Activated CD8-positive, alpha-beta memory T cell treated with anti-CD3 and anti-CD28 coated beads, Interleukin-2, amount 10 ng/mL, durations not matched to agents 7 days and 5 days (primary cell): ENCODE results near the gene MIGA2. TPM values are rescaled to one million over a fixed set of nuclear protein-coding genes. Genes with fewer than 3 reads are reported as not detected.

ENCODE experiments used
- ATAC-seq: fragments of 150-1000 bp; cut with Tn5 transposase; one replicate; pipeline ENCODE4 v1.10.0; 2021; ENCODE audit warnings: moderate library complexity
- CTCF ChIA-PET: fragments of 350-600 bp; sonication (Branson Sonifier 250); formaldehyde crosslinking; loops from one replicate; lab custom pipeline; 2021; ENCODE audit warnings: antibody characterized with exemption; lab: Charles Lee
- DNase-seq: peaks from one replicate; pipeline ENCODE4 v3.0.0-alpha.2; 2020
- H3K27ac Mint-ChIP-seq: one replicate; pipeline ENCODE4 v1.8.0; 2021; ENCODE audit warnings: mild to moderate bottlenecking, mixed read lengths
- H3K27me3 Mint-ChIP-seq: one replicate; pipeline ENCODE4 v1.8.0; 2021; ENCODE audit warnings: mixed read lengths
- H3K36me3 Mint-ChIP-seq: one replicate; pipeline ENCODE4 v1.8.0; 2021; ENCODE audit warnings: mild to moderate bottlenecking, mixed read lengths
- H3K4me1 Mint-ChIP-seq: one replicate; pipeline ENCODE4 v1.8.0; 2021; ENCODE audit warnings: mixed read lengths
- H3K4me3 Mint-ChIP-seq: one replicate; pipeline ENCODE4 v1.8.0; 2021; ENCODE audit warnings: mild to moderate bottlenecking, moderate library complexity, mixed read lengths
- H3K9me3 Mint-ChIP-seq: one replicate; pipeline ENCODE4 v1.8.0; 2022; ENCODE audit warnings: low read depth, mixed read lengths
- total RNA-seq, 2 experiments: library from RNA; stranded (reverse); gene quantifications; one replicate each; pipeline ENCODE4 v1.2.3, GENCODE V29; 2021

Gene MIGA2
- total RNA-seq, 2 experiments from 2014 or later, result 39.3 to 51.3 TPM

GRCh38 chr9:129094387-129095169 is 58.2 kb downstream of the MIGA2 start:
- H3K27me3 Mint-ChIP-seq, result no peaks in the 10 kb centered on the region
- ATAC-seq (no peak), DNase-seq (no peak)
- H3K4me3 Mint-ChIP-seq, result no peak overlapping the region
- CTCF ChIA-PET, result no interaction called here
- H3K36me3 Mint-ChIP-seq, result no peaks in the 10 kb centered on the region
- H3K27ac Mint-ChIP-seq, result no peak overlapping the region
- H3K9me3 Mint-ChIP-seq, result no peaks in the 10 kb centered on the region
- no peaks in the 10 kb centered on the region for H3K4me1 Mint-ChIP-seq

- Mint-ChIP-seq H3K36me3 (no peaks in the 10 kb centered on the region), H3K27me3 (no peaks in the 10 kb centered on the region), H3K4me3 (no peak overlapping the region), H3K4me1 (no peaks in the 10 kb centered on the region), H3K27ac (no peak overlapping the region), H3K9me3 (no peaks in the 10 kb centered on the region)
- CTCF ChIA-PET, result no interaction called here
- DNase-seq (no peak), ATAC-seq (no peak)
Measured at GRCh38 chr9:129095170-129095667, 58.8 kb downstream of the MIGA2 start.

GRCh38 chr9:129095908-129096307 is 59.5 kb downstream of the MIGA2 start:
- no peaks in the 10 kb centered on the region for H3K4me1 Mint-ChIP-seq
- H3K36me3 Mint-ChIP-seq, result no peaks in the 10 kb centered on the region

DNA sequence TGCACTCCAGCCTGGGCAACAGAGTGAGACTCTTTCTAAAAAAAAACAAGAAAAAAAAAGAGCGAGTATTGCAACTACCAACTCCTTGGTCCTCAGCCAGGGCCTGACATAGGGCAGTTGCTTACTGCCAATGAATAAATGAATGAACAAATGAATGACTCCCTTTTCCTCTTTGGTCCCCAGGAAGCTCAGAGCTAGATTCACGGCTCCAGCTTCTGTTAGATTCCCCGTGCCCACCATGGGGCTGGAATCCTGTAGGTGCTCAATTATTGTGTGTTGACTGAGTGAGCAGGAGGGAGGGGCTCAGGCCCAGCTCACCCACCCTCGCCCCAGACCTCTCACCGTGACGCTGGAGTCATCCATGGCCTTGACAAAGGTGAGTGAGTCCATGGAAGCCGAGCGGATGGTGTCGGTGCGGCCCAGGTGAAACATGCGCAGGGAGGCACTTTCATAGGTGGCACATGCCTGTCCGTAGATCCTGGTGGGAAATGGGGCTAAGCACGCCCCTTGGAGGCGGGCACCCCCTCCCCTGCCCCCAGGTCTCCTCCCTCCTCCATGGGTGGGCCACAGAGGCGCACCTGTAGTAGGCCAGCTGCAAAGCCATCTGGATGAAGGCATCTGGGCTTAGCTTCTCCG is 61.4 kb downstream of the MIGA2 start:
- no peak overlapping the region for H3K27ac Mint-ChIP-seq
- ATAC-seq (no peak), DNase-seq (no peak)
- H3K9me3 Mint-ChIP-seq, result no peaks in the 10 kb centered on the region
- CTCF ChIA-PET, result interaction anchor here (1.0 to 1.5 kb wide), 3 partner anchors 34 to 45 kb away, joined by 3 to 4 read pairs (median 3); no protein-coding TSS in a partner anchor
- H3K27me3 Mint-ChIP-seq, result no peaks in the 10 kb centered on the region
- no peaks in the 10 kb centered on the region for H3K4me1 Mint-ChIP-seq
- H3K4me3 Mint-ChIP-seq, result no peak overlapping the region
- no peaks in the 10 kb centered on the region for H3K36me3 Mint-ChIP-seq

More at GRCh38 chr9:129095908-129096307, 59.5 kb downstream of the MIGA2 start:
- H3K4me3 Mint-ChIP-seq, result no peak overlapping the region
- H3K27me3 Mint-ChIP-seq, result no peaks in the 10 kb centered on the region
- CTCF ChIA-PET, result no interaction called here
- H3K27ac Mint-ChIP-seq, result no peak overlapping the region
- no peak for DNase-seq
- no peak for ATAC-seq
- no peaks in the 10 kb centered on the region for H3K9me3 Mint-ChIP-seq

- Mint-ChIP-seq H3K4me1 (no peaks in the 10 kb centered on the region), H3K36me3 (no peaks in the 10 kb centered on the region), H3K27ac (no peak overlapping the region), H3K4me3 (no peak overlapping the region), H3K27me3 (no peaks in the 10 kb centered on the region), H3K9me3 (no peaks in the 10 kb centered on the region)
- ATAC-seq, result no peak
- no peak for DNase-seq
- CTCF ChIA-PET, result interaction anchor here (1.1 to 1.5 kb wide), 2 partner anchors 33 to 41 kb away, joined by 3 to 4 read pairs; no protein-coding TSS in a partner anchor
Measured at GRCh38 chr9:129098328-129098727, 61.9 kb downstream of the MIGA2 start.

DNA sequence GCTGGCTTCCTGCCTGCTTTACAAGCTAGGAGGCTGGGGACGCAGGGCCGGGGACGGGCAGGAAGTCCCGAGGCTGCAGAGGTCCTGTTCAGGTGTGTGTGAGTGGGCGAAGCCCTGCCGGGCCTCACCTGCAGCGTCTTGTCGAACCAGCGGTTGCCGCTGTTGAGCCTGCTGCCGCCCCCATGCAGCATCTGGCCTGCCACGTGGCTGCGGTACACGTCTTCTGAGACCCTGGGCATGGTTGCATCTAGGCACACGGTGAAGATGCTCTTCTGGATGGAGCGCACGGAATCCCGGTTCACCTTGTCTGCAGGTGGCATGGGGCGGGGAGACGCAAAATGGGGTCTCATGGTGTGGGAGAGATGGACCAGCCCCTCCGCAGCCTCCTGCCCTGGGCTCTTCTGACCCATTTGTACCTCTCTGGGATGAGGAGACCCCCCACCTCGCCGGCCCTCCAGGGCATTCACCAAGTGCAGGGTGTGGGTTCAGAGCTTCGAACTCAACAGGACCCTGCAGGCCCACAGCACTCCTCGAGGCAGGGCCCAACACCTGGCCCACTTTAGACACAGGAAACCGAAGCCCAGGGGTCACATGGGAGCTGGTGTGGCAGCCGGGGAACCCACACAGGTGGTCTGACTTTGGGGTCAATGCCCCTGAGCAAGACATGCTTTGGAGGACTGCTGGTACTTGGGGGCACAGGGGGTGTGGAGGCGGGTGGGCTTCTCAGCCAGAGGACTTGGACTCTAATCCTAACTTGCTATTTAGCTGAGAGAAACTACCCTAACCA is 64.2 kb downstream of the MIGA2 start:
- CTCF ChIA-PET, result interaction anchor here (1.0 kb wide), 1 partner anchor 11 kb away, joined by 3 read pairs; the partner anchor contains the start of genes CRAT and PTPA
- H3K9me3 Mint-ChIP-seq, result no peaks in the 10 kb centered on the region
- H3K4me1 Mint-ChIP-seq, result no peaks in the 10 kb centered on the region
- DNase-seq (no peak), ATAC-seq (no peak)
- no peak overlapping the region for H3K4me3 Mint-ChIP-seq
- no peaks in the 10 kb centered on the region for H3K27me3 Mint-ChIP-seq
- H3K27ac Mint-ChIP-seq, result no peak overlapping the region
- H3K36me3 Mint-ChIP-seq, result no peaks in the 10 kb centered on the region

DNA sequence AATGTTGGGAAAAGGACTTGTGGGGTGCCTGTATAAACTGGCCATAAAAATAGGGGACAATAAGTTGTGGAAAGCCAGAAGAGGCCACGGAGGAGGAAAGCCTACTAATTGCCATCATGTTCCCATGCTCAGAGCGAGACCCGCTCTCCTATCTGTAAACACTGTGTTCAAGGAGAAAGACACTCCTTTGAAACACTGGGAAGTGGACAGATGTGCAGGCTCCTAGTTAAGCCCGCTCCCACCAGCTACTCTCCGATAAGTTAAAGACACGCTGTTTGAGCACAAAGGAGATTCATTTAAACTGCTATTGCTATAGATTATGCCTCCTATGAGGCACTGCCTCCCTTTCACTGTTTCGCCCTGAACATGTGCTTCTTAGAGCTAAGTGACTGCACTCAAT is 64.9 kb downstream of the MIGA2 start:
- ATAC-seq, result no peak
- CTCF ChIA-PET, result interaction anchor here (1.0 kb wide), 1 partner anchor 10 kb away, joined by 3 read pairs; the partner anchor contains the start of genes CRAT and PTPA
- no peaks in the 10 kb centered on the region for H3K9me3 Mint-ChIP-seq
- no peak for DNase-seq
- no peak overlapping the region for H3K4me3 Mint-ChIP-seq
- H3K36me3 Mint-ChIP-seq, result no peaks in the 10 kb centered on the region
- no peaks in the 10 kb centered on the region for H3K27me3 Mint-ChIP-seq
- H3K27ac Mint-ChIP-seq, result no peak overlapping the region
- H3K4me1 Mint-ChIP-seq, result no peaks in the 10 kb centered on the region

GRCh38 chr9:129102095-129102525 is 65.7 kb downstream of the MIGA2 start:
- CTCF ChIA-PET, result interaction anchor here (1.0 to 1.4 kb wide), 2 partner anchors 9 to 30 kb away, joined by 3 read pairs; partner anchors contain the start of genes CRAT and PTPA
- no peak overlapping the region for H3K4me3 Mint-ChIP-seq
- no peak for ATAC-seq
- no peaks in the 10 kb centered on the region for H3K4me1 Mint-ChIP-seq
- H3K27ac Mint-ChIP-seq, result no peak overlapping the region
- DNase-seq, result no peak
- no peaks in the 10 kb centered on the region for H3K9me3 Mint-ChIP-seq
- no peaks in the 10 kb centered on the region for H3K36me3 Mint-ChIP-seq
- H3K27me3 Mint-ChIP-seq, result no peaks in the 10 kb centered on the region

DNA sequence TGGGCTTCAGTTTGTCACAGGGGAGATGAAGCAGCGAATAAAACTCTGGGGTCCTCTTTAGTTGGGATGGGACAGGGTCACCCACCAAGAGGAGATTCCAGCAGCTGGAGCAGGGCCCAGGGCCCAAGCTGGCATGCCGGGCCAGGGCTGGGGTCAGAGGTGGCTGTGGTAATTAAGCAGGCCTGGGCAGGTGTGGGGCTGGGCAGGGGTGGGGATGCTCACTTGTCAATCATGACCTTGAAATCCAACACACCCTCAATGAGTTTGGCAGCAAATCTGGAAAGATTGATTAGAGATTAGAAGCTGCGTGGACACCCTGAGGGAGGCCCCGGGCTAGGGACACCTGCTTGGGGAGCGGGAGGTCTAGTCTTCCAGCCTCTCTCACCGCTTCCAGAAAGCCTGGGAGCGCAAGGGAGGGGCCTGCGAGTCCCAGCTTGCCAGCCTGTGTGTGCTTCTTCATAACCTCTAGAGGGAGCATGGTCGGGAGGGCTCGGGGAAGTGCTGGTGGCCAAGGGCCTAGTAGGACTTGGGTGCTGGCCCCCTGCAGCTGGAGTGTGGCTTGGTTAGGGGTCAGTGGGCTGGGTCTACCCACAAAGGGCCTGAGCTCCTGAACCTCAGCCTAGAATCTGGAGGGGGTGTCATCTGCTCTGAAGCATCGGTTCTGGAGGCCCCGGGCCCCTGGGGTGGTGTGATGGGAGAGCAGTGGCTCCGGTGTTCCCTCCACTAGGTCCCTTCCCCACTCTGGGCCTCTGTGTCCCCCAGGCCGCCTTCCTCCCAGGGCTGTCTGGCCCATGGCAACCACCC is 66.6 kb downstream of the MIGA2 start:
- ATAC-seq (peak; percentile 57), DNase-seq (no peak)
- CTCF ChIA-PET, result interaction anchor here (1.2 to 1.4 kb wide), 3 partner anchors 11 to 31 kb away, joined by 3 read pairs; no protein-coding TSS in a partner anchor
- Mint-ChIP-seq H3K36me3 (no peaks in the 10 kb centered on the region), H3K27me3 (no peaks in the 10 kb centered on the region), H3K27ac (no peak overlapping the region), H3K4me1 (no peaks in the 10 kb centered on the region), H3K9me3 (no peaks in the 10 kb centered on the region), H3K4me3 (no peak overlapping the region)

DNA sequence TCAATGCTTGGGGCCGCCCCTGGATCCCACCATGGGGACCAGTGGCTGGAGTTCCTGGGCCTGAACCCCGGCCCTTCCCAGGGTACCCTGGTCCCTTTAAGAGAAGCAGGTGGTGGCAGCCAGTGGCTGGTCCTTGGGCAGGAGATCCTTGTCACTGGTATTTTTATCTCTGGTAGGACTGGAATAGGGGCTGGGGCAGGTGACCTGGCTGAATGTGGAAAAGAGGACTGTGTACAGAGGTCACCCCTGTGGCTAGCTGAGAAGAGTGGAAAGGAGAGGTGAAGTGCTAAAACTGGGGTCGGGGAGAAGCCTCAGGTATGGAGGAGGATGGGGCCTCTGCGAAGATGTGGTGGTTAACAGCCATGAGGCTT is 67.2 kb downstream of the MIGA2 start:
- H3K9me3 Mint-ChIP-seq, result no peaks in the 10 kb centered on the region
- H3K4me3 Mint-ChIP-seq, result no peak overlapping the region
- H3K27ac Mint-ChIP-seq, result no peak overlapping the region
- peaks cover under 1% of the 10 kb centered on the region for H3K4me1 Mint-ChIP-seq
- DNase-seq (no peak), ATAC-seq (no peak)
- H3K36me3 Mint-ChIP-seq, result no peaks in the 10 kb centered on the region
- CTCF ChIA-PET, result interaction anchor here (1.2 to 1.4 kb wide), 3 partner anchors 10 to 31 kb away, joined by 3 read pairs; no protein-coding TSS in a partner anchor
- H3K27me3 Mint-ChIP-seq, result no peaks in the 10 kb centered on the region

DNA sequence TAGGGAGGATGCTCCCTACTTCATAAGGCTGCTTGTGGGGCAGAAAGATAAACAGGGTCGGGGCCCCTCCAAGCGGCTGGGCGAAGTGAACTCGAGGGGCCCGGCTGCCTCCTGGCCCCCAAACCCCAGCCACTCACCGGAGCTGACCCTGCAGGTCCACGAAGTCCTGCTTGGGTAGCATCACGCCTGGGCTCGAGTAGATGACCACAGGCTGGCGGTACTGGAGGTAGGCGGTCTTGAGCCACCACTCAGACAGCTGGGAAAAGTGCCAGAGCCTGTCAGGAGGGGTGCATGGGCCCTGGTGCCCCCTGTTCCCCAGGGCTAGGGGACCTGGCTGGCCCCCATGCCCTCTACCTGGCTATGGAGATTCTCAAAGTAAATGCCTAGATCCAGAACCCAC is 67.6 kb downstream of the MIGA2 start:
- no peak overlapping the region for H3K4me3 Mint-ChIP-seq
- DNase-seq (no peak), ATAC-seq (no peak)
- H3K9me3 Mint-ChIP-seq, result no peaks in the 10 kb centered on the region
- CTCF ChIA-PET, result no interaction called here
- no peaks in the 10 kb centered on the region for H3K36me3 Mint-ChIP-seq
- no peak overlapping the region for H3K27ac Mint-ChIP-seq
- H3K27me3 Mint-ChIP-seq, result no peaks in the 10 kb centered on the region
- H3K4me1 Mint-ChIP-seq, result peaks cover 2% of the 10 kb centered on the region

DNA sequence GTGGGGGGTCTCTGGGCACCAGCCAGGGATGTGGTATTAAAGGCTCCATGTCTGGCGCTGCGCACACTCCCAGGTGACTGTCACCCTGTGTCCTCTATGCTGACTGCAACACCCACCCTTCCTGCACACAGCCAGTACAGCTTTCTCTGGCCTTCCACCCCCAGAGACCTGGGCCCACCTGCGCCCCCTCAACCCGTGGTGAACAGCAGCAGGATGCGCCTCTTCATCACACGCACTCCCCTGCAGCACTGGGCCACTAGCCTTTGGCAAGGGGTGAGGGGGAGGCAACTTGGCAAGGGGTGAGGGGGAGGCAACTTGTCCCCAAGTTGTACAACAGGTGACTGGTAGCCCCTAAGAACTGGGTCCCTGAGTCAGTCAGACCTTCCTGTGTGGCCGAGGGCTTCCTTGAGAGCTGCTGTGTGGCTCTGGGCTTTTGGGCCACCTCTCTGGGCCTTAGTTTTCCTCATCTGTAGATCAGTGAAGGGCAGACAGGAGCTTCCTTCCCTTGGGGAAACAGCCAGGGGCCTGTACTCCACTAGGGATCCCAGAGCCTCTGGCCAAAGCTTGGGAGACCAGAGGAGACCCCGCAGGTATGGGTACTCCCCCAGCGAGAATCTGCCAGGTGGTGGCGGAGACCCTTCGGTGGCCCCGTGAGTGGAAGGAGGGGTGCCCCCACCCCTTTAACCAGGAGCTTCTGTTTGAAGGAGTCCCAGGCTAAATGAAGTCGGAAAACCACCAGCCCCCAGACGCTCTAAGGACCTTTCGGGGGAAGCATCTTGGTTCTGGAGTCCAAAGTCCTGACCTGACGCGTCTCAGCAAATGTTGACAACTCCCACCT is 69.7 kb downstream of the MIGA2 start:
- Mint-ChIP-seq H3K9me3 (no peaks in the 10 kb centered on the region), H3K4me1 (peaks cover 7% of the 10 kb centered on the region), H3K4me3 (no peak overlapping the region), H3K36me3 (no peaks in the 10 kb centered on the region), H3K27me3 (no peaks in the 10 kb centered on the region), H3K27ac (no peak overlapping the region)
- CTCF ChIA-PET, result interaction anchor here (1.0 kb wide), 1 partner anchor 37 kb away, joined by 4 read pairs; no protein-coding TSS in a partner anchor
- no peak for DNase-seq
- ATAC-seq, result no peak
